Liver (tissue), 9 donors: Measurements from ENCODE around the gene SLC25A12. TPM values are rescaled to one million over a fixed set of nuclear protein-coding genes. Genes with fewer than 3 reads are reported as not detected.

Source experiments
- DNase-seq: peaks from one replicate; pipeline ENCODE4 v3.0.0-alpha.2; 2017; ENCODE audit warnings: low spot score
- H3K27ac ChIP-seq, 2 donors: one replicate each; pipeline ENCODE4 v1.7.0; 2013; ENCODE audit warnings: inconsistent platforms in 2 of 2, low read length in 2 of 2, control low read depth in 1 of 2, low read depth in 1 of 2, mild to moderate bottlenecking in 1 of 2
- H3K27me3 ChIP-seq, 4 donors: one replicate each; pipeline versions ENCODE4 v1.6.1 to v1.7.0; 2013; ENCODE audit warnings: low read length in 3 of 4, inconsistent platforms in 1 of 4, mild to moderate bottlenecking in 1 of 4, moderate library complexity in 1 of 4; ENCODE audit not compliant: control insufficient read depth in 4 of 4, insufficient read depth in 4 of 4
- H3K36me3 ChIP-seq, 4 donors: one replicate each; pipeline versions ENCODE4 v1.6.1 to v1.7.0; 2013; ENCODE audit warnings: low read length in 3 of 4, mild to moderate bottlenecking in 3 of 4, low read depth in 1 of 4, moderate library complexity in 1 of 4; ENCODE audit not compliant: control insufficient read depth in 4 of 4, insufficient read depth in 3 of 4
- H3K4me1 ChIP-seq, 4 donors: one replicate each; pipeline versions ENCODE4 v1.6.1 to v1.7.0; 2013; ENCODE audit warnings: low read length in 3 of 4, mild to moderate bottlenecking in 3 of 4, moderate library complexity in 1 of 4; ENCODE audit not compliant: control insufficient read depth in 4 of 4, insufficient read depth in 4 of 4
- H3K4me3 ChIP-seq, 3 donors: one replicate each; pipeline versions ENCODE4 v1.6.1 to v1.7.0; 2013; ENCODE audit warnings: low read length in 3 of 3, control low read depth in 1 of 3, low read depth in 1 of 3, mild to moderate bottlenecking in 1 of 3
- H3K9ac ChIP-seq, 2 donors: one replicate each; pipeline ENCODE4 v1.7.0; 2013; ENCODE audit warnings: low read length in 2 of 2, mild to moderate bottlenecking in 2 of 2, moderate library complexity in 2 of 2, control low read depth in 1 of 2, low read depth in 1 of 2
- H3K9me3 ChIP-seq, 4 donors: one replicate each; pipeline versions ENCODE4 v1.6.1 to v1.7.0; 2013; ENCODE audit warnings: low read length in 3 of 4; ENCODE audit not compliant: control insufficient read depth in 4 of 4
- CTCF ChIP-seq: fragments of 150-350 bp; IDR thresholded peaks from 2 replicates; pipeline ENCODE4 v1.5.1; 2017; ENCODE audit warnings: improper control_type of control experiment, low read depth, low read length; ENCODE audit not compliant: missing input control
- EGR1 ChIP-seq, 2 donors: IDR thresholded peaks; 2 replicates each; pipeline ENCODE4 v1.6.1; 2016 to 2018; ENCODE audit warnings: antibody characterized with exemption in 2 of 2, low read depth in 2 of 2
- FOXA1 ChIP-seq: IDR thresholded peaks from 2 replicates; pipeline ENCODE4 v1.6.1; 2016; ENCODE audit warnings: antibody characterized with exemption
- FOXA2 ChIP-seq: IDR thresholded peaks from 2 replicates; pipeline ENCODE4 v1.6.1; 2016; ENCODE audit warnings: antibody characterized with exemption
- GABPA ChIP-seq, 2 donors: IDR thresholded peaks in 1 of 2; conservative IDR thresholded peaks in 1 of 2; 2 replicates each; pipeline ENCODE4 v1.6.1; 2016; ENCODE audit warnings: antibody characterized with exemption in 2 of 2, mild to moderate bottlenecking in 1 of 2, moderate library complexity in 1 of 2
- HNF4A ChIP-seq, 2 donors: conservative IDR thresholded peaks; 2 replicates each; pipeline ENCODE4 v1.6.1; 2016; ENCODE audit warnings: antibody characterized with exemption in 2 of 2, mild to moderate bottlenecking in 2 of 2
- HNF4G ChIP-seq: IDR thresholded peaks from 2 replicates; pipeline ENCODE4 v1.6.1; 2016; ENCODE audit warnings: antibody characterized with exemption
- JUND ChIP-seq, 2 donors: IDR thresholded peaks; 2 replicates each; pipeline ENCODE4 v1.6.1; 2016; ENCODE audit warnings: antibody characterized with exemption in 2 of 2
- NR2F2 ChIP-seq: IDR thresholded peaks from 2 replicates; pipeline ENCODE4 v1.6.1; 2016; ENCODE audit warnings: antibody characterized with exemption
- RAD21 ChIP-seq, 2 donors: IDR thresholded peaks; 2 replicates each; pipeline ENCODE4 v1.6.1; 2016; ENCODE audit warnings: antibody characterized with exemption in 2 of 2, mild to moderate bottlenecking in 2 of 2
- RXRA ChIP-seq, 2 donors: IDR thresholded peaks; 2 replicates each; pipeline ENCODE4 v1.6.1; 2017 to 2018; ENCODE audit warnings: antibody characterized with exemption in 2 of 2, mild to moderate bottlenecking in 1 of 2
- SP1 ChIP-seq: IDR thresholded peaks from 2 replicates; pipeline ENCODE4 v1.6.1; 2018; ENCODE audit warnings: antibody characterized with exemption, mild to moderate bottlenecking
- TAF1 ChIP-seq: conservative IDR thresholded peaks from 2 replicates; pipeline ENCODE4 v1.6.1; 2016; ENCODE audit warnings: antibody characterized with exemption, mild to moderate bottlenecking
- YY1 ChIP-seq: IDR thresholded peaks from 2 replicates; pipeline ENCODE4 v1.6.1; 2016; ENCODE audit warnings: antibody characterized with exemption, mild to moderate bottlenecking
- ZBTB33 ChIP-seq: IDR thresholded peaks from 2 replicates; pipeline ENCODE4 v1.6.1; 2016; ENCODE audit warnings: antibody characterized with exemption
- WGBS: extraction: QIAGEN DNeasy Blood & Tissue Kit; methylation state at CpG from one replicate; pipeline ENCODE4 v1.1.7; 2013; 5-methylcytosine and 5-hydroxymethylcytosine counted together
- polyA plus RNA-seq, 2 donors: library from polyadenylated mRNA; stranded (reverse) in 1 of 2; unstranded in 1 of 2; fragments of 200-250 nt in 1 of 2; fragments of >200 nt in 1 of 2; fragmentation: Nextera tagmentation in 1 of 2; extraction: Ambion mirVana in 1 of 2; gene quantifications; one replicate each; pipeline versions ENCODE4 v1.2.1 to v1.2.3, GENCODE V29; 2013 to 2015
- total RNA-seq, 2 donors: library from RNA; depleted of rRNA; stranded (reverse); fragments of >200 nt; gene quantifications; one replicate each; pipeline ENCODE4 v1.2.3, GENCODE V29; 2014
- TF ChIP-seq, protein P1 (sequence below): IDR thresholded peaks from 2 replicates; pipeline ENCODE4 v1.6.1; 2016; ENCODE audit warnings: antibody characterized with exemption, mild to moderate bottlenecking
- TF ChIP-seq, protein P2 (sequence below): IDR thresholded peaks from 2 replicates; pipeline ENCODE4 v1.6.1; 2016; ENCODE audit warnings: antibody characterized with exemption
- TF ChIP-seq, protein P3 (sequence below): IDR thresholded peaks from 2 replicates; pipeline ENCODE4 v1.6.1; 2016; ENCODE audit warnings: antibody characterized with exemption
- donor health status: healthy.
- donor health status: healthy.
- donor health status: healthy.
- donor health status: healthy.
- donor health status: healthy.

SLC25A12 gene
- total and polyA plus RNA-seq, 4 donors: 0.46 to 4.4 (median 2.1) TPM

DNA sequence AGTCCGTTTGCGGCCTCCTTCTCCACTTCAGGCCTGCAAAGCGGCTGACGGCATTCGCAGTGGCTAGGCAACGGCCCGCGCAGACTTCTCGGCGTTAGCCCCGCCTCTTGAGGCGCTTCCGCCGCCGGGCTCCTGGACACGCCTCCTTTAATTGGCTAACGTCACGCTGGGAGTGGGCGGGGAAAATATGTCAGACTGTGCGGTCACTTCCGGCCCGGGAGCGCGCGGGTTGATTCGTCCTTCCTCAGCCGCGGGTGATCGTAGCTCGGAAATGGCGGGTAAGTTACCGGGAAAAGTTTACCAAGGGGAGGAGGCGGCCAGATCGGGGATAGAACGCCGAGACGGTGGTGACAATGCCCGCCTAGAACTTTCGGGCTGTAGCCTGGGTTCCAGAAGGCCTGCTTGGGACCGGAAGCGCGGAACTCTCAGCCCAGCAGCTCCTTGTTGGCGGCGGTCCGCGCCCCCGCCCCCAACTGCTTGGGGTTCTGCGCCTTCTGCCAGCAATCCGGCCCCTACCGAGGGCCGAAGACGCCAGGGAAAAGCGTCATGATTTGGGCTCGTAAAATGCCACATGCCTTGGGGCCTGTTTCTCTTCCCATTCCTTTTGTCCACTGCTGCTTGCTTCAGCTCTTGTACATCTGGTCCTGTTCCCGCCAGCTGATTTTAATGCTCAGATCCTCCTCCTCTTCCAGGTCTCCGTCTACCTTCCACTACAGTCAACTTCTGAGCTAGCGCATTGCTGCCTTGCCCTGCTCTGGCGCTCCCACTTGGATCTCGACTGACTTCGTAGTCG lies 28.4 kb upstream of the SLC25A12 start, which contains the start of gene HAT1:
TSS of gene HAT1 (plus strand) at position 232 of the 793 bp plus-strand sequence. CDS start at position 272, 40 bp downstream.
- TF ChIP-seq FOXA2: no peak
- TF ChIP-seq RXRA (IDR thresholded peaks at IDR 0.05): peak; percentile 19 to 33
- peak; percentile 96 for TF ChIP-seq YY1
- peak; percentile 69 to 82 for TF ChIP-seq EGR1 (IDR thresholded peaks at IDR 0.05; ENCODE audit: low read depth in 2 of 2)
- no peak for TF ChIP-seq FOXA1
- no peak for TF ChIP-seq NR2F2
- peak; percentile 93 to 97 for TF ChIP-seq GABPA (IDR thresholded peaks at IDR 0.05 in 1 of 2, conservative IDR thresholded peaks at IDR 0.05 in 1 of 2)
- TF ChIP-seq, protein P1, sequence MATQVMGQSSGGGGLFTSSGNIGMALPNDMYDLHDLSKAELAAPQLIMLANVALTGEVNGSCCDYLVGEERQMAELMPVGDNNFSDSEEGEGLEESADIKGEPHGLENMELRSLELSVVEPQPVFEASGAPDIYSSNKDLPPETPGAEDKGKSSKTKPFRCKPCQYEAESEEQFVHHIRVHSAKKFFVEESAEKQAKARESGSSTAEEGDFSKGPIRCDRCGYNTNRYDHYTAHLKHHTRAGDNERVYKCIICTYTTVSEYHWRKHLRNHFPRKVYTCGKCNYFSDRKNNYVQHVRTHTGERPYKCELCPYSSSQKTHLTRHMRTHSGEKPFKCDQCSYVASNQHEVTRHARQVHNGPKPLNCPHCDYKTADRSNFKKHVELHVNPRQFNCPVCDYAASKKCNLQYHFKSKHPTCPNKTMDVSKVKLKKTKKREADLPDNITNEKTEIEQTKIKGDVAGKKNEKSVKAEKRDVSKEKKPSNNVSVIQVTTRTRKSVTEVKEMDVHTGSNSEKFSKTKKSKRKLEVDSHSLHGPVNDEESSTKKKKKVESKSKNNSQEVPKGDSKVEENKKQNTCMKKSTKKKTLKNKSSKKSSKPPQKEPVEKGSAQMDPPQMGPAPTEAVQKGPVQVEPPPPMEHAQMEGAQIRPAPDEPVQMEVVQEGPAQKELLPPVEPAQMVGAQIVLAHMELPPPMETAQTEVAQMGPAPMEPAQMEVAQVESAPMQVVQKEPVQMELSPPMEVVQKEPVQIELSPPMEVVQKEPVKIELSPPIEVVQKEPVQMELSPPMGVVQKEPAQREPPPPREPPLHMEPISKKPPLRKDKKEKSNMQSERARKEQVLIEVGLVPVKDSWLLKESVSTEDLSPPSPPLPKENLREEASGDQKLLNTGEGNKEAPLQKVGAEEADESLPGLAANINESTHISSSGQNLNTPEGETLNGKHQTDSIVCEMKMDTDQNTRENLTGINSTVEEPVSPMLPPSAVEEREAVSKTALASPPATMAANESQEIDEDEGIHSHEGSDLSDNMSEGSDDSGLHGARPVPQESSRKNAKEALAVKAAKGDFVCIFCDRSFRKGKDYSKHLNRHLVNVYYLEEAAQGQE: peak; percentile 12
- TF ChIP-seq, protein P2, sequence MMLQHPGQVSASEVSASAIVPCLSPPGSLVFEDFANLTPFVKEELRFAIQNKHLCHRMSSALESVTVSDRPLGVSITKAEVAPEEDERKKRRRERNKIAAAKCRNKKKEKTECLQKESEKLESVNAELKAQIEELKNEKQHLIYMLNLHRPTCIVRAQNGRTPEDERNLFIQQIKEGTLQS: no peak
- TF ChIP-seq HNF4A (conservative IDR thresholded peaks at IDR 0.05): peak in 1 of 2 donors; percentile 6
- TF ChIP-seq, protein P3, sequence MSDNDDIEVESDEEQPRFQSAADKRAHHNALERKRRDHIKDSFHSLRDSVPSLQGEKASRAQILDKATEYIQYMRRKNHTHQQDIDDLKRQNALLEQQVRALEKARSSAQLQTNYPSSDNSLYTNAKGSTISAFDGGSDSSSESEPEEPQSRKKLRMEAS: peak; percentile 40
- TF ChIP-seq TAF1: no peak
- peak in 1 of 2 donors; percentile 15 for TF ChIP-seq RAD21 (IDR thresholded peaks at IDR 0.05)
- no peak for TF ChIP-seq CTCF
- no peak for TF ChIP-seq ZBTB33
- peak; percentile 82 for TF ChIP-seq SP1
- peak; percentile 52 to 55 for TF ChIP-seq JUND (IDR thresholded peaks at IDR 0.05)
- TF ChIP-seq HNF4G: no peak
- Histone ChIP-seq H3K27ac (peak within 1 kb of the TSS; percentile 80 to 90), H3K9me3 (no peaks in the 10 kb centered on the region), H3K27me3 (no peaks in the 10 kb centered on the region), H3K9ac (peak within 1 kb of the TSS; percentile 69 to 77), H3K4me3 (peak within 1 kb of the TSS; percentile 75 to 94 (median 82)), H3K4me1 (peaks cover 3 to 18% (median 7%) of the 10 kb centered on the region in 4 donors), H3K36me3 (no peaks in the 10 kb centered on the region)
- under 1% methylated on average over 61 of the region's 61 CpGs for WGBS
- DNase-seq: peak; percentile 99
